GM12878 (cell line): ENCODE measurements around the gene SWT1. TPM values are rescaled to one million over a fixed set of nuclear protein-coding genes. Genes with fewer than 3 reads are reported as not detected.

Experiments used
- CBFB ChIP-seq: IDR thresholded peaks from 2 replicates; pipeline ENCODE4 v1.6.1; 2016; ENCODE audit warnings: antibody characterized with exemption, low read depth
- EGR1 ChIP-seq, 2 experiments: IDR thresholded peaks; 1 replicate in 1 of 2; 2 replicates in 1 of 2; pipeline ENCODE4 v1.6.1; 2011 to 2012; ENCODE audit warnings: low read depth in 2 of 2, low read length in 2 of 2, borderline replicate concordance in 1 of 2, mild to moderate bottlenecking in 1 of 2, moderate library complexity in 1 of 2
- HSF1 ChIP-seq: fragments of 150-350 bp; IDR thresholded peaks from 2 replicates; pipeline ENCODE4 v1.6.1; 2014; ENCODE audit warnings: mild to moderate bottlenecking, low read depth, low read length
- IKZF2 ChIP-seq, 2 experiments: fragments of 450-650 bp; IDR thresholded peaks; 2 replicates each; pipeline ENCODE4 v1.6.1; 2017; ENCODE audit warnings: mild to moderate bottlenecking in 2 of 2, moderate library complexity in 2 of 2
- IRF4 ChIP-seq: IDR thresholded peaks from 2 replicates; pipeline ENCODE4 v1.6.1; 2011; ENCODE audit warnings: low read depth, low read length
- MLLT1 ChIP-seq: fragments of 450-650 bp; IDR thresholded peaks from 2 replicates; pipeline ENCODE4 v1.6.1; 2016; ENCODE audit warnings: mild to moderate bottlenecking
- PAX8 ChIP-seq: fragments of 450-650 bp; IDR thresholded peaks from 2 replicates; pipeline ENCODE4 v1.6.1; 2017; ENCODE audit warnings: mild to moderate bottlenecking, moderate library complexity
- PRDM15 ChIP-seq: fragments of 450-650 bp; formaldehyde crosslinking; IDR thresholded peaks from 2 replicates; pipeline ENCODE4 v1.4.0; 2020; ENCODE audit warnings: mild to moderate bottlenecking, moderate library complexity
- RFX5 ChIP-seq: IDR thresholded peaks from 2 replicates; pipeline ENCODE4 v1.6.1; 2011; ENCODE audit warnings: low read depth, low read length, improper control_type of control experiment
- SKIL ChIP-seq: fragments of 450-650 bp; IDR thresholded peaks from 2 replicates; pipeline ENCODE4 v1.6.1; 2017; ENCODE audit warnings: mild to moderate bottlenecking, low read depth, inconsistent platforms; ENCODE audit not compliant: poor library complexity, severe bottlenecking
- SRF ChIP-seq, 2 experiments: IDR thresholded peaks; 2 replicates each; pipeline ENCODE4 v1.6.1; 2011; ENCODE audit warnings: low read depth in 2 of 2, low read length in 2 of 2, mild to moderate bottlenecking in 1 of 2, moderate library complexity in 1 of 2
- YBX1 ChIP-seq: fragments of 450-650 bp; IDR thresholded peaks from 2 replicates; pipeline ENCODE4 v1.6.1; 2016; ENCODE audit warnings: antibody characterized with exemption
- ZNF622 ChIP-seq: fragments of 450-650 bp; IDR thresholded peaks from 2 replicates; pipeline ENCODE4 v1.6.1; 2017; ENCODE audit warnings: mild to moderate bottlenecking, inconsistent platforms
- polyA plus RNA-seq, 11 experiments: library from polyadenylated mRNA; depleted of rRNA in 4 of 11; unstranded in 6 of 11; stranded (reverse) in 5 of 11; fragments of >200 nt; fragmentation: Nextera tagmentation in 4 of 11; fragmentation: Illumina TruSeq in 1 of 11; extraction: Ambion mirVana in 4 of 11; extraction: Trizol in 1 of 11; gene quantifications; 1 replicate in 1 of 11; 2 replicates in 10 of 11; pipeline versions ENCODE4 v1.2.1 to v1.2.3, GENCODE V29; 2011 to 2016; ENCODE audit warnings: inconsistent platforms in 2 of 11, missing spikeins in 2 of 11, low read depth in 1 of 11
- total RNA-seq, 4 experiments: library from RNA; depleted of rRNA in 3 of 4; stranded (reverse); fragments of >200 nt in 3 of 4; fragmentation: Illumina TruSeq in 1 of 4; extraction: Trizol in 1 of 4; gene quantifications; 2 replicates each; pipeline versions ENCODE4 v1.2.1 to v1.2.3, GENCODE V29; 2013 to 2021
- TF ChIP-seq, protein P1 (sequence below): fragments of 450-650 bp; IDR thresholded peaks from 2 replicates; pipeline ENCODE4 v1.6.1; 2017; ENCODE audit warnings: antibody characterized with exemption, mild to moderate bottlenecking, moderate library complexity
- TF ChIP-seq, protein P2 (sequence below): fragments of 450-650 bp; IDR thresholded peaks from 2 replicates; pipeline ENCODE4 v1.6.1; 2016; ENCODE audit warnings: mild to moderate bottlenecking

SWT1 gene
- total and polyA plus RNA-seq, 10 of the 15 experiments (the other 5 are each of a cell fraction or from before 2014, with no cell fraction given) = 1.0 to 4.2 (median 2.6) TPM

DNA sequence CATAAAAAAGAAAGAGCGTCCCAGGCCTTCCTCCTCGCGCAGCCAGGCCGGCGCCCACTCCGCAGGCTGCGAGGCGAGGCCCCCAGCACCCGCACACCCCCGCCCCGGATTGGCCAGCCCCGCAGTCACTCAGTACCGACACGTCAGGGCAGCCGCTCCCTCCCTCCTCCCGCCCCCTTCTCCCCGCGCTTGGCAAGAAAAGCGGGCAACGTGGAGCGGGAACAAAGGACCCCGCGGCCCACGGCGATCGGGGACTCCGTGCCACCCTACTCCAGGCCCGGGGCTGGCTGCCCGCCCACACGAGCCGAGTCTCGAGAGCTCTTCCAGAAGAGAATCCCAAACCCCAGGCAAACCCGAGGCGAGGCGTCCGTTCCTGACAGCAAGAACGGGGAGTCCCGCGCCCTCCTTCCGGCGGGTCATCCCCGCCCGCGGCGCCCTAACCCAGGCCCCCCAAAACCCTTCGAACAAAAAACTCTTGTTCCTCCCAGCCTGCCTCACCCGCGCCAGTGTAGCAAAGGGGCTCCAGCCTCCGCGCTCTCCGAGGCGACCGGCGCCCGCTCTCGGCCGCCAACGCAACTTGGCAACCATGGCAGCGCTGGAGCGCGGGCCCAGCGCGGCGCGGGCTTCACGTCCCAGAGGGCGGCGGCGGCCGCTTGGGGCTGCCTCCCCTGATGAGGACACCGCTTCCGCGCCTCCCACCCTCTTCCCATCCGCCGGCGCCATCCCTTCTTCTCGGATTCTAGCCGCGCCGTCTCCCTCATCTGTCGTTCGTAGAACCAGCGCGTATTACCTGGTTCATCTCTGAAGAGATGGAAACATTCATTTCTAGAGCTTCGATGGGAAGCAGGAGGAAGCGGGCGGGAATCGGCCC, 159.4 kb downstream of the SWT1 start (continued):
- TF ChIP-seq RFX5 (no peak), CBFB (no peak), MLLT1 (no peak), IRF4 (no peak), SRF (IDR thresholded peaks at IDR 0.05; ENCODE audit: low read depth in 2 of 2, low read length in 2 of 2) (no peak), IKZF2 (IDR thresholded peaks at IDR 0.05) (0 out of 4 replicates have a peak, but pooled peaks of 1 of the 2 experiments have one; percentile 2), ZNF622 (no peak), PAX8 (no peak), SKIL (no peak), PRDM15 (CRISPR knock-in tag) (no peak), YBX1 (no peak), EGR1 (IDR thresholded peaks at IDR 0.05; ENCODE audit: borderline replicate concordance in 1 of 2, low read depth in 2 of 2, low read length in 2 of 2) (no peak), HSF1 (no peak)
- TF ChIP-seq, protein P1, sequence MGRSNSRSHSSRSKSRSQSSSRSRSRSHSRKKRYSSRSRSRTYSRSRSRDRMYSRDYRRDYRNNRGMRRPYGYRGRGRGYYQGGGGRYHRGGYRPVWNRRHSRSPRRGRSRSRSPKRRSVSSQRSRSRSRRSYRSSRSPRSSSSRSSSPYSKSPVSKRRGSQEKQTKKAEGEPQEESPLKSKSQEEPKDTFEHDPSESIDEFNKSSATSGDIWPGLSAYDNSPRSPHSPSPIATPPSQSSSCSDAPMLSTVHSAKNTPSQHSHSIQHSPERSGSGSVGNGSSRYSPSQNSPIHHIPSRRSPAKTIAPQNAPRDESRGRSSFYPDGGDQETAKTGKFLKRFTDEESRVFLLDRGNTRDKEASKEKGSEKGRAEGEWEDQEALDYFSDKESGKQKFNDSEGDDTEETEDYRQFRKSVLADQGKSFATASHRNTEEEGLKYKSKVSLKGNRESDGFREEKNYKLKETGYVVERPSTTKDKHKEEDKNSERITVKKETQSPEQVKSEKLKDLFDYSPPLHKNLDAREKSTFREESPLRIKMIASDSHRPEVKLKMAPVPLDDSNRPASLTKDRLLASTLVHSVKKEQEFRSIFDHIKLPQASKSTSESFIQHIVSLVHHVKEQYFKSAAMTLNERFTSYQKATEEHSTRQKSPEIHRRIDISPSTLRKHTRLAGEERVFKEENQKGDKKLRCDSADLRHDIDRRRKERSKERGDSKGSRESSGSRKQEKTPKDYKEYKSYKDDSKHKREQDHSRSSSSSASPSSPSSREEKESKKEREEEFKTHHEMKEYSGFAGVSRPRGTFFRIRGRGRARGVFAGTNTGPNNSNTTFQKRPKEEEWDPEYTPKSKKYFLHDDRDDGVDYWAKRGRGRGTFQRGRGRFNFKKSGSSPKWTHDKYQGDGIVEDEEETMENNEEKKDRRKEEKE = no peak
- TF ChIP-seq, protein P2, sequence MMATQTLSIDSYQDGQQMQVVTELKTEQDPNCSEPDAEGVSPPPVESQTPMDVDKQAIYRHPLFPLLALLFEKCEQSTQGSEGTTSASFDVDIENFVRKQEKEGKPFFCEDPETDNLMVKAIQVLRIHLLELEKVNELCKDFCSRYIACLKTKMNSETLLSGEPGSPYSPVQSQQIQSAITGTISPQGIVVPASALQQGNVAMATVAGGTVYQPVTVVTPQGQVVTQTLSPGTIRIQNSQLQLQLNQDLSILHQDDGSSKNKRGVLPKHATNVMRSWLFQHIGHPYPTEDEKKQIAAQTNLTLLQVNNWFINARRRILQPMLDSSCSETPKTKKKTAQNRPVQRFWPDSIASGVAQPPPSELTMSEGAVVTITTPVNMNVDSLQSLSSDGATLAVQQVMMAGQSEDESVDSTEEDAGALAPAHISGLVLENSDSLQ = peak; percentile 98
